Sigmoid colon (tissue), 4 donors: ENCODE measurements around the gene CTSL.

Experiments used
- EP300 ChIP-seq, 4 donors: sonication (generic); formaldehyde crosslinking; IDR thresholded peaks; one replicate each; pipeline ENCODE4 v1.6.1; 2017; ENCODE audit warnings: antibody characterized with exemption in 4 of 4
- POLR2A ChIP-seq, 2 donors: fragments of 450-650 bp; IDR thresholded peaks; one replicate each; pipeline ENCODE4 v1.6.1; 2016; ENCODE audit warnings: antibody characterized with exemption in 2 of 2, mild to moderate bottlenecking in 2 of 2, moderate library complexity in 2 of 2
- TF ChIP-seq, protein P1 (sequence below), 4 experiments: fragments of 450-650 bp in 3 of 4; fragments of 200-600 bp in 1 of 4; IDR thresholded peaks; one replicate each; pipeline ENCODE4 v1.5.1; 2016 to 2019; ENCODE audit warnings: antibody characterized with exemption in 4 of 4, mild to moderate bottlenecking in 3 of 4, moderate library complexity in 2 of 4

DNA sequence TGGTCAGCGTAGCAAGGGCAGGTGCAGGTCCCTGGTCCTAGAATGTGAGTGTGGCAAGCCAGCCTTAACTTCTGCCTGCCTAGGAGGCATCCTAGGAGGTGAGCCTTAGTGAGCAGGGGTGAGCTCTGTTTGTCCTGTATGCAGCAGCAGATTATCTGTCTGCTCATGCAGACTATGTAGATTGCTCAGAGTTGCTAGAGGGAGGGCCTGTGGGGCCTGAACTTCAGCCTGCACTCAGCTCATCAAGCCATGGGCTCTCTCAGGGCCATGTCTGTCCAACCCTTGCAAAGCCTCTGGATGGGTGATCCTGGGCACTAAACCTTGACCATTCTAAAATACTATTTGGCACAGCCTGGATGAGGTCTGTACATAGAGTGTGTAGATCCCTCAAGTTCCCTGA lies 8.5 kb upstream of the CTSL start:
- no peak for TF ChIP-seq EP300 (IDR thresholded peaks at IDR 0.05)
- TF ChIP-seq, protein P1, sequence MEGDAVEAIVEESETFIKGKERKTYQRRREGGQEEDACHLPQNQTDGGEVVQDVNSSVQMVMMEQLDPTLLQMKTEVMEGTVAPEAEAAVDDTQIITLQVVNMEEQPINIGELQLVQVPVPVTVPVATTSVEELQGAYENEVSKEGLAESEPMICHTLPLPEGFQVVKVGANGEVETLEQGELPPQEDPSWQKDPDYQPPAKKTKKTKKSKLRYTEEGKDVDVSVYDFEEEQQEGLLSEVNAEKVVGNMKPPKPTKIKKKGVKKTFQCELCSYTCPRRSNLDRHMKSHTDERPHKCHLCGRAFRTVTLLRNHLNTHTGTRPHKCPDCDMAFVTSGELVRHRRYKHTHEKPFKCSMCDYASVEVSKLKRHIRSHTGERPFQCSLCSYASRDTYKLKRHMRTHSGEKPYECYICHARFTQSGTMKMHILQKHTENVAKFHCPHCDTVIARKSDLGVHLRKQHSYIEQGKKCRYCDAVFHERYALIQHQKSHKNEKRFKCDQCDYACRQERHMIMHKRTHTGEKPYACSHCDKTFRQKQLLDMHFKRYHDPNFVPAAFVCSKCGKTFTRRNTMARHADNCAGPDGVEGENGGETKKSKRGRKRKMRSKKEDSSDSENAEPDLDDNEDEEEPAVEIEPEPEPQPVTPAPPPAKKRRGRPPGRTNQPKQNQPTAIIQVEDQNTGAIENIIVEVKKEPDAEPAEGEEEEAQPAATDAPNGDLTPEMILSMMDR (IDR thresholded peaks at IDR 0.05): no peak
- TF ChIP-seq POLR2A (IDR thresholded peaks at IDR 0.05): no peak
